Measurements from ENCODE around the gene PTPRK.

Gene PTPRK

DNA sequence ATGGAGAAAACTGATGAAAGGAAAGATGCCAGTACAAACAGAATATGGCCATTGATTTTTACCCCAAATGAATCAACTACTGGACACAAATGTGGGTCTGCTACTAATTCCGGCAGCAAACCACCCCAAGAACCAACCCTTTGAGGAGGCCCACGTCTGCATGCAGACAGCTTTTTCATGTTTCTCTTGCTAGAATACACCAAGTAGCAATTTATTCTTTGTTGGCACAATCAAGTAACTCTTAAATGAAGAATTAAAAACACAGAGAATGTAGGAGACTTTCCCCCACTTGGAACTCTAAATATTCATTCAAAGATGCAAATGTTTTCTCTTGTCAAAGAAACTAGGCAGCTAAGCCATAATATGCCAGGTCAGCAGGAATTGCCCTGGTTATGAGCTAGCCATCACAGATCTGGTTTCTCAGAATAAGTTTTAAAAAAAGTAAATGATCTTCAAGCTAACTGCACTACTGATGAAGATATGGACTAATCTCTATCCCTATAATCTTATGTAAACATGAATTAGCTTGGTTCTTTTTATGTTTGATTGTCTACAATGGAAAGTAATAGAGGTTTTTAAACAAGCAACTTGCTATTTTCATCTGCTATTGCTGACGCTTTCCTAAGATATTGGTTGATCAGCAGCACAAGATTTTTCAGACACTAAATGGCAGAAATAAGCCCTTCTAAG lies 456.4 kb downstream of the PTPRK start:
- no peak for DNase-seq

DNA sequence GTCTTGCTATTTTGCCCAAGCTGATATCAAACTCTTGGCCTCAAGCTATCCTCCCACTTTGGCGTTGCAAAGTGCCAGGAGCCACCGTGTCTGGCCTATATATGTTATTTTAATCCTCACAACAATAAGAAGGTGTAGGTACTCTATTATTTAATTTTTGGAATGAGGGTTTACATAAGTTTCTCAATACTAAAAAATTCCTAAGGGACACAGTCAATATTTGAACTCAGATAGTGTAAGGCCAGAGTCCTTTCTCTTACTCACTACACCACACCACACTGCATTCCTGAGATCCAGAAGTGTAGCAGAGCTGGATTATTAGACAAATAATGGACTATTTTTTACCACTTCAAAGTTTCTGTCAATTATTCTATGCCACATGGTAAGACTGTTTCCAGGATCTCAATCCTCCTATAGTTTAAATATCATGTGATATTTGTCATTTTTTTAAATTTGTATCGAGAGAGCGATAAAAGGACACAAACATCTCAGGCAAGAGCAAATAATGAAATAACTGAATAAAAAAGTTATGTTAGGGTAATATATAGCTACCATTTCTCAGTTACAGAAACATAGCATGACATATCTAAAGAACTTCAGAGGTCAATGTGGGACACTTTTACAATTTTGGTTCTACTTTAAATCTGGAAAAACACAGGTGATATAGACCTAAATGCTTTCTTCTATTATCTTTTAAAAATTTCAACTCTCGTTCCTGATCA lies 457.4 kb downstream of the PTPRK start:
- DNase-seq, result no peak

DNA sequence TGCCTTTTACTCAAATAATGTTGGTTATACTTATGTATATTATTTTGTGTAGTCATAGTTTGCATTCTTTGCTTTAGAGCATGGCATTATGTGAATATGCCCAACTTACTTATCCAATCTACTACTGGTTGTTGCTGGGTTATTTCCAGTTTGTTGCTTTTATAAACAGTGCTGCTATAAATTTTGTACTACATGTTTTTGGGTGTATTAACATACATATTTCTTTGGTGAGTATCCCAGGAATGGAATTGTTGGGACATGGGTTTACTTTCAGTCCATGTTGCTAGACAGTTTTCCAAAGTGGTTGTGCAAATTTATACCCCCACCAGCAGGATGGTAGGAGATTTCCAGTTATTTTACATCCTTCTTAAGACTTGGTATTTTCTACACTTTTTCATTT lies 462.5 kb downstream of the PTPRK start:
- no peak for DNase-seq

DNA sequence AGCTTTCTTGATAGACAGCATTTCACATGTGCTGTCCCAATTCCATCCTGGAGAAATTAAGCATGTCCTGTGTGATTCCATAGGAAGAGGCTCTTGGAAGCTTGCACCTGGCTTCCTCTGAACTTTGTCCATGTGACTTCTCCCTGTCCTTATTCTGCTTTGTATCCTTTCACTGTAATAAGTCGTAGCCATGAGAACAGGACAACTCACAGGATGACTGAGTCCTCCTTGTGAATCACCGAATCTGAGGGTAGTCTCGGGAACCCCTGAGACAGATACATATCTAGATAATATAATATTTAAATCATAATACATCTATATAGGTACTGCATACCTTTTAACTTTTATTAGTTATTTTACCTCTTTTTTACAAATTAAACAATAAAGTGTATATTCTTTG lies 462.9 kb downstream of the PTPRK start:
- DNase-seq, result no peak

DNA sequence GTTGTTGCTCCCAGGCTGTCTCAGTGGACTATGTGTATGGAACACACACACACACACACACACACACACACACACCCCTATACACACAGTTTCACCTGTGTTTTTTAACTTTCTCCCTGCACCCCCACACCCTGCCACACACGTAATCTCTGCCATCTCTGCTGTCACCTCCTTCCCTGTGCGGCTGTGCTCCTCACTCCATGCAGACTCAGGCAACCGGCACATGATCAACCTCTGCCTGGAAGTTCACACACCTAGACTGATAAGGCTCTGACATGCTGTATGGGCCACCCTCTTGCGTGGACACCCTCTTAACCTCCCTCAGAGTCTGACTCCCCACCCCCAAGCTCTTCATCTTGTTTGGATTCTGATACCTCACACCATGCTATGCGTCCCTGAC lies 467.3 kb downstream of the PTPRK start:
- no peak for DNase-seq

DNA sequence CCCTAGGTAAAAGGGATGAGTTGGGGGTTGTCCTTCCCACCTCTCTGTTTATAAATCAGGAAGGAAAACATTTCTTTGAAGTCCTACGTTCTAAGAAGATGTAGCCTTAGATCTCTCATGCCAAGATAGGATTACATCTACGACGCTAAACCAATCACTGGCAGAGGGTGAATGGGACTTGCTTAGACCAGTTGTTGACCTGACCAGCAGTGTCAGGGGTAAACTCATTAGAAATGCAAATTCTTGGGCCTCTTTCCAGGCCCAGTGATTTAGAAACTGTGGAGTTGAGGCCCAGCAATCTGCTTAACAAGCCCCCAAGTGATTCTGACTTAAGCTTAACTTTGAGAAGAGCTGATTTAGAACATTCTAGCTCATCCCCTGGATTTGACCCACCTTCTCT lies 472.4 kb downstream of the PTPRK start:
- no peak for DNase-seq

DNA sequence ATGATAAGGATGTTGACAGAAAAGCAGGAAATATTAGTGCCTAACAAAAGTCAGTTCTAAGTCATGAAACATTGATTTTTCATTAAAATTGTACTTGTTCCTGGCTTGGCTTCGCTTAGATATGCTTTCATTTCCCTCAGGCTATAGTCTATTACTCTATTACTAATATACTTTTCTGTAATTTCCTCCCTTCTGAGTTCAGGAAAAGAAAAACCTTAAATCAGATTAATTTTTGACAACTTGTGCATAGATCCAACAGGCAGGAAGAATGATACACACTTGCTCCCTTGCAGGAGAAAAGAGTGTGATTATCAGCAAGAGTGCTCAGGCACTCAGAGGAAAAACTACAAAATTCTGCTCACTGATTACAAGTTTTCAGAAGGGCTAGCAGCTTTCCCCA lies 474.4 kb downstream of the PTPRK start:
- no peak for DNase-seq

DNA sequence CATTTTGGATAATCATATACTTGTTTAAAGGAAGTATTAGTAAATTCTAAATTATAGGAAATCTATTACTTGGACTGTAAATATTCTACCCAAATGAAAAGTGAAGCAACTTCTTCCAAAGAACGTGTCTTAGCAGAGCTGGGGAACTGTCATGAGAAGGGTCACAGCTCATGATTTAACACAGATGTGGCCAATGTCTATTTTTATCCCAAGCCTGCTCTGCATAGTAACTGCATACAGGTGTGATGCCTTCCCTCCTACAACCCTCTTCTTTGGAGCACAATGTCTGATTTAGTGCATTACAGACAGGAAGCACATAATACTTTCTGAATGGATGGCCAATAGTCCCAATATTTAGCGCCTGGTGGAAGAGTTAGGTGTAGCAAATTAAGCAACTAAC lies 480.9 kb downstream of the PTPRK start:
- no peak for DNase-seq

DNA sequence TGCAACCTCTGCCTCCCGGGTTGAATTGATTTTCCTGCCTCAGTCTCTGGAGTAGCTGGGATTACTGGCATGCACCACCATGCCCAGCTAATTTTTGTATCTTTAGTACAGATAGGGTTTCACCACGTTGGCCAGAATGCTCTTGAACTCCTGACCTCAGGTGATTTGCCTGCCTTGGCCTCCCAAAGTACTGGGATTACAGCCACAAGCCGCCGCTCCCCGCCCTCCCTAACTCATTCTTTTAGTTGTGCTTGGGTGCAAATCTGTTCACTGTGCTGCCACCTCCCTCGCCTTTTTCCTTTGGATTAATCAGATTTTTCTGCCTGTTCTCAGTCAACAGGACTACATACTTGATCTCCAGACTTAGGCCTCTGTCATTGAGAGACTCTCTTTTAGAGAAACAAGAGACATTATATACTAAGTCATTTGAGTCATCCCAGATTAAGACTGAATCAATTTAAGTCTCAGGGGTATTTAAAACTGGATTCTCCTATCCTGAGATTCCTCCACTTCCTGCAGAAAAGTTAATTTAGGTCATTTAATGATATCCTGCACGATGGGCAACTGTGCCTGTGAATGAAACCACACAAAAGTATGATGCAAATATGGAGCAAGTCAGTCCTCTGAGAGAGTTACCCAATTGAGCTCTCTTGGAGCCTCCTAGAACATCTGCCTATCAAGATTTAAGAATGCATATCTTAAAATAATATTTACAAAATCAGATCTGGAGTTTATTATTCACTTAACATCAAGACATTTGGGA lies 483.4 kb downstream of the PTPRK start:
- no peak for DNase-seq

DNA sequence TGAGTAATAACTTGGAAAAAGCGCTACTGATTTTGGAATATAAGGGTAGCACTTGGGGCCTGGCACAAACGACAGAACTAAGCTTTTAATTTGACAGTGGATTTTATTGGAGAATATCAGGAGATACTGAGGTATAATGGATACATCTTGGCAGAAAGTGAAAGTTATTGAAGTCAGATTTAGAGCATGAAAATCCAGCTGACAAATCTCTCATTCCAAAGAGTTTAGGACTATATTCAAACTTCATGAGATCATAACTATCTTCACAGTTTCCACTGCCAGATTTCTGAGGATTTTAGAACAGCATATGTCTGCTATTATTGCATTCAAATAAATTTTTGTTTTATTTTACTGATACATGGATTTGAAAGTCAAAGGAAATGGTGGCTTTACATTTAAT lies 487.2 kb downstream of the PTPRK start:
- no peak for DNase-seq

DNA sequence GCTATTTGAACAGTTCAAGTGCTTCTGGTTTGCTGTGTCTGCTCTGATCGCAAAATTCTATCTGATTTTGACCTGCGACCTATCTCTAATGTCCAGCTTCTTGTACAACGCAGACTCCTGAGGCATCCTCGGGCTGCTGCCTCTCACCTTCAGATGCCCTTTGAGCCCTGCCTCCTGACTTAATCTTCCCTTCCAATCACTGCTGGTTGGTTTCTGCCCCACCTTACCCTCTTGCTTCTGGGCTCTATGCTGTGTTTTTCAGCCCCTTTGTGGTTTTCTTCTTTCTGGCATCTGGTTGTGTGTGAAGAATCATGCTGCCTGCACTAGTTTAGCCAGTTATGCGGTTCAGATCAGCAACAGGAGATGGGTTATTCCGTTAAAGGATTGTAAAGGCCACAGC lies 488.4 kb downstream of the PTPRK start:
- no peak for DNase-seq

DNA sequence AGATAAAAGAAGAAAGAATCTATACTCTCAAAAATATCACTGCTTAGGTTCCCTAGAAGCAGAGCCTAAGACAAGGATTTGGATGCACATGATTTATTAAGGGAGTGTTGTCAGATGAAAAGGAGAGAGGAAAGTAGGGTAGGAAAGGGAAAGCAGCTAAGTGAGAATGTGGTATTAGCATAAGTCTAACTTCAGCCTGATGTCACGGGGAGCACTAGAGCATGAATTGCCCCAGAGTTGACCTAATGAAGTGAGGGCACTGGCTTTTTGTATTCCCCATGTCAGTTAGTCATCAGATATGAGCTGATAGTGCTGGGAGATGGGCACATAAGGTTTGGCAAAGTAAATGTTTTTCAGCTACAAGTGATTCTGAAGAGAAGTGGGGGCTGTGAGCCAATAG lies 490.6 kb downstream of the PTPRK start:
- no peak for DNase-seq

DNA sequence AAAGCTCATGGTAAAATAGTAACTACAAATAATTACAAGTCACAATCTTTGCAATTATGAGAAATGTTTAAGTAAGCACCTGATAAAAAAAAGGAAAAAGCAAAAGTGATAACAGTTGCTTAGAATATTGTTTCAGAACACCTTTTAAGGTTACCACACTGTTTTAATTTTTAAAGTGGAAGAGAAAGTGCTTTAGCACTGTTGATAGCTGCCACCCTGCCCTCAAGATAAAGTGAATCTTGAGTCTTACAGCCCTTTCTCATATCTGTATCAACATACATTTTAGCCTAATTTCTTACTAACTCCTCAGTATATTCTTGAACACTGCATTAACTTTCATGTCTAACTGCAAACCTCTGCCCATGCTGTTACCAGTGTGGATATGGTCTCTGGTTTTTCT lies 492.2 kb downstream of the PTPRK start:
- DNase-seq, result no peak

DNA sequence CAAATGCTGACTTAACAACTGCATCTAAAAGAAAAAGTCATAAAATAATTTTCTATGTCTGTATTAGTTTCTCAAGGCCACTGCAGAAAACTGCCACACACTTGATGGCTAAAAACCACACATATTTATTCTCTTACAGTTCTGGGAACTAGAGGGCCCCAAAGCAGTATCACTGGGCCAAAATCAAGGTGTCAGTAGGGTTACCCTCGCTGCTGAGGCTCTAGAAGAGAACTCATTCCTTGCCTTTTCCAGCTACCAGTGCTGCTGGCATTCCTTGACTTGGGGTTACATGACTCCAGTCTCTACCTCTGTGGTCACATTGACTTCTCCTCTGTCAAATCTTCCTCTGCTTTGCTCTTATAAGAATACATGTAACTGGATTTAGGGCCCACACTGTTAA lies 494.9 kb downstream of the PTPRK start:
- DNase-seq, result no peak

DNA sequence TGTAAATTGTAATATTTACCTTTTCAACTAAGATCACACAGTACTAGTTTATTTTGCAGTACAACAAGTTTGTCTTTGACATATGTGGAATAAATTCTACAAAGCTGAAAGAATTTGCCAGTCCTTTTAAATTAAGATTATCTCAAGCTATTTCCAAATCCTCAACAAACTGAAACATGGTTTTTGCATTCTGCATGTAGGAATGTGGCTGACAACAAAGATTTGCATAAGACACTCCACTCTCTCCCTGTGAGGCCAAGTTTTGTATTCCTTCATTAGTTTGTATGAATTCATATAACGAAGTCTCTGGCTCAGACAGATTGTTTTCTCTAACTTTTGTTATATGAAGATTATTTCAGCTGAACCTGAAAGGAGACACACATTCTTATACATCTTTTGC lies 495.4 kb downstream of the PTPRK start:
- no peak for DNase-seq

DNA sequence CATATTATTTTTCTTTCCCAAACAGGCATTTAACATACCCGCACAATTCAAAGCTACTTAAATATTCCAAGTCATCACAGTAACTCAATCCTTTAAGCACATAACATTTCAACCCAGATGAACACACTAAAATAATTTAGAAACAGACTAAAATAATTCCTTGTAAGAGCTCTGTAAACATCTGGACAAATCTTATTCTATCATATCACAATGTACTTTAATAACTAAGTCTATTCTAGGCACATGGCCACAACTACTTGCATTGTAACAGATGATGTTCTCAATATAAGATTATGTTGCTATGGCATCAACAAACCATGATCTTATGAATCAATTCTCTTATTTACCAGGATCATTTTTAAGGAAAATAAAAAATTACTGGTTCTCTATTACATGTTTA lies 496.4 kb downstream of the PTPRK start:
- DNase-seq, result peak; percentile 77

DNA sequence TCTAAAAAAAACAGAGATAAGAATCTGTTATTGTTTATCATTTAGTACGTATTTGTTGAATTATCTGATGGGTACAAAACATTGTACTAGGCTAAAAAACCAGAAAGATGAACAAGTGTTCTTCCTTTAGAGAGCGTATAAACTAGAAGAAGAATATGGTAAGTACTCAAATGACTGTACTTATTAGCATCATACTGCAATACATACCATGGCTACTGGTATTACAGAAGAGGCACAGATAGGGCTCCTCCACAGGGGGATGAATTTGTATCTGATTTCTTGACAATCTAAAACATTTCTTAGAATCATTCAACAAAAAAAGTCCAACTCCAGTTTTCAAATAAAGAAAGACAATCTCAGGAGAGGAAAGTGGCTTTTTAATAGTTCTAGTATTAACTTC lies 501.6 kb downstream of the PTPRK start:
- DNase-seq, result no peak

DNA sequence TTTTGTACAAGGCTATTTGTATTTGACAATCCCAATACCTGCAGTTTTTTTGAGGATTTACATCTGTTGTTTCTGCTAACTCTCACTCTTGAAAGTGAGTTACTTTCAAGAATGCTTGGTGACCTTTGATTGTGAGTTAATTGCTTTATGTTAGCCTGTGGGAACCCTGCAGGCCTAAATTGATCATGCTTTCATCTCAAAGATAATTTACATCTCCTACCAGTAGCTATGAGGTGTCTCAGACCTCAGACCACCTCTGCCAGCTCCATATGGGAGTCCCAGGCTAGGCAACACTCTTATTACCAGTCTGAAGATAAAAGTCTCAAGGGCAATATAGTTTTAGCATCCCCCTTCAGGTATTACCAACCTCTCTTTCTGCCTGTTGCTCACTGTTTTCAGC lies 503.1 kb downstream of the PTPRK start:
- no peak for DNase-seq

DNA sequence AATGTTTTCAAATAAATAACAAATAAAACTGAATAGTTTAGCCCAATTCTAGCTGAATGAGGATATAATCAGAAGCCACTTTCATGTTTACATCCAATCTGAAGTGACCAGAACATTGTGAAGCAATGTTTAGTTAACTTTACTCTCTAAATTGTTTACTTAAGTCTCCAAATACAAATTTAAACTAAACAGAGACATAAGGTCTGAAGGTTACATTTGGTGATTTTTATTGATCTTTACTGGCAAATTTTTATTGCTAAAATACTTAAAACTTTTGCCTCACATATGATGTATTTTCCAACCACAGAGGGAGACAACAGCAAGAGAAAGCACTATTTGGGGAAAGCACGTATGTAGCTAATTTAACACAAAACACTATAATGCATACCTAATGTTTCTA lies 512.7 kb downstream of the PTPRK start:
- no peak for DNase-seq

DNA sequence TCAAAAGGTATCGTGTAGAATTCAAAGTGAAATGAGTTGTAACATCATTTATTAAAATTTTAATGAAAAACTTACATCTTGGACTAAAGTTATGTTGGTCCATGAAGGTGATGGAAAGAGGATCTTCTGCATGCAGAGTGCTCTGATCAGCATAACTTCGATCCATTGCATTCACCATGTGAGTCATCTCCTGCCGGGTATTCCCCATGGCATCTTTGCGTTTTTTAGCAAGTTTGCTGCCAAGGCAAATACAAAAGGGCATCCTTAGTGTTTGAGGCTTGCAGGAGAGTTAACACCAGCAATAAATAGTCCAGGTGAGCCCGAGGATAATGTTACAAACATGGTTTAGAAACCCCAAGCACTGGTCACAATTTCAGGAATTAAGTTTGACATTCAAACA lies 515.4 kb downstream of the PTPRK start:
- no peak for DNase-seq

DNA sequence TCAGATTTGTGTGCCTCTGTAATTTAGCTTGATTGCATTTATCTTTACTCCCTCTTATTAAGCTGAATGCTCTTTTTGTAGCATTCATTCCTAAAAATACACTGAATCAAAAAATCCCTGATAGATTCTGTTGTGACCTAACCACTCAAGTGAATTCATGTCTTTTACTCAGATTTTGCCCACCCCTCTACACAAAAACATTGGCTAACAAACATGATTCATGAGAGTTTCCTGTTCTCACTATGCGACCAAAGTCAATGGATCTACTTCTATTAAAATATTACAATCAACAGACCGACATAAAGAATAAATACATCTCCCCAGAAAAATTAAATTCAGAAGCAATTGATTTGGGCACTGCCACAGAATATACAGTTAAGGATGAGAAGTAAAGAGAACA lies 520.0 kb downstream of the PTPRK start:
- no peak for DNase-seq

DNA sequence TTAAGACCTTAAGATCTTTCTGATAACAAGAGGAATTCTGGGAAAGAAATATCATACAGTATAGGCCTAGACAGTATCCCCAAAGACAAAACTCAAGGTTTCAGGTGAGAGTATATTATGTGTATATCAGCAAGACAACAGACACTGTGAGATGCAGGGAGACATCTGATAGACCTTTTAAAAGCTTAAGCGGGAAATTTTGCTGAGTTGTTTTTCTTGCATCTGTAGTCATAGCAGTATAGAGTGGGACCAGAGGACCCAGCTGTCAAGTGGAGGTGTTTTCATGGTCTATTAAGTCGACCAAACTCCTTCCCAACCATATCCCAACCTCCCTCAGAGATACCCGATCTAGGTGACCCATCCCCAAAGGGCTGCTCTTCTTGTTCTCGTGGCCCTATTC lies 521.4 kb downstream of the PTPRK start:
- no peak for DNase-seq

DNA sequence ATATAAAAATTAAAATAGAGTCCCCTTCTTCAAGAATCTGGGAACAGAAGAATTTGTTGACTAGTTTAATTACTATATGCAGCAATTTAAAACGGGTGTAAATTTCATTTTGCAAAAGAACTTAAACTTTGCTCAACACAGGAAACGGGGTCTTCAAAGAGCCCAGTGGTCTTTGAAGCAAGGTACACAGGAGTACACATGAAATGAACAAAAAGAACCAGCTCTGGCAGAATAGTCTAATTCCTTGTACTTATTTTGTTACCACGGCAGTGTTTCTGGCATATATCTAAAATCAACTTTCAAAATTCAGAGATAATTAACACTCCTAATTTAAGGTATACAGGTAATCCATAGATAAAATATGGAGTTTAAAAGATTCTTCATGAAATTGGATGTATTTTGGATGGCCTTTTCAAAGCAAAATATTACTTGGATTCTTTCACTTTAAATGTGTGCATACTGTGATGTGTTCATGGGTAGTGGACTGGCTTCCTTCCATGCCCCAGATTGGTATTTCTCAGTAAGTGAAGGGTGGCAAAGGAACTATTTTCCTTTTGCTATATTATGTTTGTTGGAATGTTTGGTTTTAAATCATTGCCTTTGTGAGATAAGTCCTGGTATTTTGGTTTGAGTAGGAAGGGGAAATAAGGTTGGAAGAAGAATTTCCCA lies 522.8 kb downstream of the PTPRK start:
- no peak for DNase-seq

DNA sequence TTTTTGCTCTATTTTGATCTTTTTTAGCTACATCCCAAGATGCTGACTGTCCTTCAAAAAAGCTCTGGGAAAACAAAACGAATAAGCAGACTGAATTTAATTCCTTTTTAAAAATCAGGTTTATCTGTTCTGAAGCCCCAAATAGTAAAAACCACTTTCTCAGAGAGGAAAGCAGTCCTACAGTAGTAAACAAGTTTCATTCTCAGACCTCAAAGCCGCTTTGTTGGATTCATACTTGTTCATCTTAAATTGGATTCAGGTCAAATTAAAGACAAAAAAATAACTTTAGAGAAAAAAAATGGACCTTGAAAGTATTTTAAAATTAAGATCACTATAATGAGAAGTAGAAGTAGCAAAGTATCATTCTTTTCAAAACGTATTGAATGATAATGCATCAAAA lies 523.5 kb downstream of the PTPRK start:
- DNase-seq, result no peak
